Measurements from ENCODE around the gene NOD1.
"Not testable (repeated sequence)": the region's sequence is repeated elsewhere in the genome, so short reads cannot be mapped to it uniquely, and the experiment has no call there.

- TF ChIP-seq CTCF, POLR2A (IDR thresholded peaks at IDR 0.05): not testable (repeated sequence)
Observed at GRCh38 chr7:30509171-30509857, 30.7 kb upstream of the NOD1 start.
